H1 (cell line): ENCODE data around the gene SEZ6L.

Experiments used
- BRCA1 ChIP-seq: IDR thresholded peaks from 2 replicates; pipeline ENCODE4 v1.6.1; 2012; ENCODE audit warnings: low read depth, low read length, improper control_type of control experiment
- CEBPB ChIP-seq: IDR thresholded peaks from 2 replicates; pipeline ENCODE4 v1.6.1; 2012; ENCODE audit warnings: low read depth, low read length
- CHD1 ChIP-seq: IDR thresholded peaks from 2 replicates; pipeline ENCODE4 v1.6.1; 2012; ENCODE audit warnings: low read depth, low read length, improper control_type of control experiment
- CTCF ChIP-seq, 3 experiments: IDR thresholded peaks; 1 replicate in 2 of 3; 2 replicates in 1 of 3; pipeline versions ENCODE4 v1.5.1 to v1.6.1; 2011; ENCODE audit warnings: low read length in 3 of 3, mild to moderate bottlenecking in 3 of 3, inconsistent platforms in 2 of 3, low read depth in 1 of 3, moderate library complexity in 1 of 3; ENCODE audit not compliant: insufficient read depth in 1 of 3; ENCODE audit errors: control extremely low read depth in 1 of 3
- EP300 ChIP-seq, 2 experiments: IDR thresholded peaks; 1 replicate in 1 of 2; 2 replicates in 1 of 2; pipeline ENCODE4 v1.6.1; 2011 to 2012; ENCODE audit warnings: low read depth in 2 of 2, low read length in 2 of 2, mild to moderate bottlenecking in 2 of 2, borderline replicate concordance in 1 of 2, inconsistent platforms in 1 of 2, moderate library complexity in 1 of 2
- EZH2 ChIP-seq: fragments of 200-600 bp; sonication (generic); IDR thresholded peaks from 2 replicates; pipeline ENCODE4 v1.7.1; 2012; ENCODE audit warnings: low read depth, mild to moderate bottlenecking, moderate library complexity, low read length, inconsistent platforms; ENCODE audit not compliant: severe bottlenecking
- JUN ChIP-seq: IDR thresholded peaks from 2 replicates; pipeline ENCODE4 v1.6.1; 2011; ENCODE audit warnings: low read depth, mild to moderate bottlenecking, improper control_type of control experiment, low read length
- POLR2A ChIP-seq, 2 experiments: IDR thresholded peaks; 1 replicate in 1 of 2; 2 replicates in 1 of 2; pipeline ENCODE4 v1.6.1; 2011; ENCODE audit warnings: low read depth in 2 of 2, low read length in 2 of 2, mild to moderate bottlenecking in 2 of 2; ENCODE audit errors: control extremely low read depth in 1 of 2
- POLR2AphosphoS5 ChIP-seq: IDR thresholded peaks from 2 replicates; pipeline ENCODE4 v1.6.1; 2011; ENCODE audit warnings: low read depth, low read length
- RAD21 ChIP-seq, 2 experiments: IDR thresholded peaks in 1 of 2; conservative IDR thresholded peaks in 1 of 2; 2 replicates each; pipeline ENCODE4 v1.6.1; 2011; ENCODE audit warnings: low read depth in 2 of 2, low read length in 2 of 2, improper control_type of control experiment in 1 of 2, inconsistent platforms in 1 of 2, mild to moderate bottlenecking in 1 of 2, moderate library complexity in 1 of 2
- RXRA ChIP-seq: IDR thresholded peaks from 2 replicates; pipeline ENCODE4 v1.6.1; 2011; ENCODE audit warnings: low read depth, mild to moderate bottlenecking, low read length, moderate library complexity; ENCODE audit not compliant: insufficient read depth
- SRF ChIP-seq: IDR thresholded peaks from 2 replicates; pipeline ENCODE4 v1.6.1; 2011; ENCODE audit warnings: mild to moderate bottlenecking, low read depth, low read length, moderate library complexity
- SUZ12 ChIP-seq: fragments of 200-600 bp; sonication (generic); IDR thresholded peaks from 2 replicates; pipeline ENCODE4 v1.6.1; 2012; ENCODE audit warnings: mild to moderate bottlenecking, inconsistent platforms, low read length, moderate library complexity, mixed read lengths
- TCF12 ChIP-seq: IDR thresholded peaks from 2 replicates; pipeline ENCODE4 v1.6.1; 2011; ENCODE audit warnings: low read depth, mild to moderate bottlenecking, low read length

- no peak for TF ChIP-seq CEBPB
- TF ChIP-seq TCF12: no peak
- TF ChIP-seq EZH2: no peak
- TF ChIP-seq RXRA: no peak
- TF ChIP-seq SUZ12: no peak
- TF ChIP-seq POLR2A (IDR thresholded peaks at IDR 0.05; ENCODE audit: control extremely low read depth in 1 of 2, low read depth in 2 of 2, low read length in 2 of 2): no peak
- no peak for TF ChIP-seq EP300 (IDR thresholded peaks at IDR 0.05; ENCODE audit: borderline replicate concordance in 1 of 2, low read depth in 2 of 2, low read length in 2 of 2)
- no peak for TF ChIP-seq CTCF (IDR thresholded peaks at IDR 0.05; ENCODE audit: control extremely low read depth in 1 of 3, insufficient read depth in 1 of 3, low read depth in 1 of 3, low read length in 3 of 3)
- TF ChIP-seq POLR2AphosphoS5: no peak
- no peak for TF ChIP-seq BRCA1
- no peak for TF ChIP-seq JUN
- no peak for TF ChIP-seq SRF
- TF ChIP-seq CHD1: no peak
- no peak for TF ChIP-seq RAD21 (IDR thresholded peaks at IDR 0.05 in 1 of 2, conservative IDR thresholded peaks at IDR 0.05 in 1 of 2; ENCODE audit: low read depth in 2 of 2, low read length in 2 of 2)
Measured at GRCh38 chr22:26354707-26355106, 185.4 kb downstream of the SEZ6L start.
